Measurements from ENCODE around the gene COL8A2. TPM values are rescaled to one million over a fixed set of nuclear protein-coding genes. Genes with fewer than 3 reads are reported as not detected.
A peak's percentile ranks its signal among the peaks of the same experiment; 100 is the strongest.
"Not testable (repeated sequence)": the region's sequence is repeated elsewhere in the genome, so short reads cannot be mapped to it uniquely, and the experiment has no call there.

The COL8A2 gene
- total and polyA plus RNA-seq, 2 of the 4 experiments (the other 2 are of a cell fraction), result 0.54 to 1.1 TPM

- H3K4me3 ChIP-seq (ENCODE audit: insufficient read depth, low read depth, low read length); H2BK120ac ChIP-seq (ENCODE audit: low read depth, low read length); H3K27ac ChIP-seq (ENCODE audit: insufficient read depth, low read length); dilution Hi-C loops (cut with HindIII; ENCODE audit: low sequenced_read_pairs, unreplicated experiment); ATAC-seq (ENCODE audit: low read depth); H4K91ac ChIP-seq (ENCODE audit: insufficient read depth, low read depth, low read length); H3K56ac ChIP-seq (ENCODE audit: extremely low read depth, insufficient read depth, low read length); H2BK20ac ChIP-seq (ENCODE audit: low read depth, low read length); DNase-seq; H2AFZ ChIP-seq (replicated peaks; ENCODE audit: low read length, poor library complexity); H2BK5ac ChIP-seq (ENCODE audit: low read depth, low read length, poor library complexity, severe bottlenecking); BruUV-seq (replicated peaks); H4K8ac ChIP-seq (ENCODE audit: low read depth in 2 of 2, low read length in 2 of 2); H3K4ac ChIP-seq (ENCODE audit: low read depth, low read length); H3K9me3 ChIP-seq (ENCODE audit: control insufficient read depth, insufficient read depth, low read length); H3K9ac ChIP-seq (ENCODE audit: low read depth, low read length); H2BK15ac ChIP-seq (ENCODE audit: low read depth, low read length); H3K23ac ChIP-seq (ENCODE audit: low read depth, low read length); H2AK9ac ChIP-seq (replicated peaks; ENCODE audit: low read depth, low read length, poor library complexity); H2AK5ac ChIP-seq (ENCODE audit: low read depth, low read length); H3K18ac ChIP-seq (ENCODE audit: low read depth, low read length); H3K14ac ChIP-seq (replicated peaks; ENCODE audit: low read depth, low read length); H3K27me3 ChIP-seq (ENCODE audit: control insufficient read depth, insufficient read depth, low read length); H4K5ac ChIP-seq (ENCODE audit: low read depth, low read length); in situ Hi-C loops (cut with MboI; ENCODE audit: low sequenced_read_pairs); POLR2A ChIA-PET (ENCODE audit: unreplicated experiment): not testable (repeated sequence)
- Histone ChIP-seq H3K79me1 (ENCODE audit: low read depth in 1 of 2, low read length in 2 of 2) (peaks cover 6 to 53% of the 10 kb centered on the region in 2 experiments; a peak in 3 of 4 replicates), H3K4me2 (ENCODE audit: low read depth, low read length) (peak overlapping the region; percentile 64), H4K20me1 (ENCODE audit: insufficient read depth, low read length) (peaks cover 73% of the 10 kb centered on the region), H3K9me1 (ENCODE audit: insufficient read depth, low read length) (peaks cover 27% of the 10 kb centered on the region), H3K4me1 (ENCODE audit: control insufficient read depth, insufficient read depth, low read length) (peaks cover 27% of the 10 kb centered on the region), H3K36me3 (ENCODE audit: control insufficient read depth, insufficient read depth, low read length) (peaks cover 15% of the 10 kb centered on the region)
- intact Hi-C loops (cut with micrococcal nuclease), result loop anchor here (5.0 kb wide), 1 partner anchor 43 kb away; no protein-coding TSS in a partner anchor
- 94% methylated on average over 3 of the region's 10 CpGs; no CpG with 5 or more reads in 1 of the 2 experiments for WGBS, 2 experiments (ENCODE audit: extremely low coverage in 2 of 2, insufficient read length in 1 of 2)
- CTCF ChIA-PET, result interaction anchor here (0.8 kb wide), 1 partner anchor 9 kb away, joined by 3 read pairs; the partner anchor contains the start of gene TRAPPC3
Measured at GRCh38 chr1:36158827-36159252, 33.8 kb upstream of the COL8A2 start.
